ENCODE data around the gene KCNQ1. TPM values are rescaled to one million over a fixed set of nuclear protein-coding genes. Genes with fewer than 3 reads are reported as not detected.

The KCNQ1 gene
- total RNA-seq, 1 experiment from 2014 or later, result 10.7 TPM

- TF ChIP-seq CEBPB (IDR thresholded peaks at IDR 0.05; ENCODE audit: low read depth) (no peak), ZNF274 (IDR thresholded peaks at IDR 0.05; ENCODE audit: low read depth, low read length) (no peak), POLR2AphosphoS5 (IDR thresholded peaks at IDR 0.05; ENCODE audit: low read depth, low read length) (no peak)
These were observed 434.0 kb downstream of the KCNQ1 start (continued) for GRCh38 chr11:2878782-2879181.

- intact Hi-C loops (cut with micrococcal nuclease), result no loop called here
- H3K27me3 ChIP-seq (ENCODE audit: insufficient read depth, low read length), result no peaks in the 10 kb centered on the region
- H3K27ac ChIP-seq (ENCODE audit: low read depth, low read length), result no peak overlapping the region
- ChIA-PET RAD21 (ENCODE audit: low non-redundant PET in 1 of 2, low total read pairs in 2 of 2, uncharacterized antibody in 2 of 2, unreplicated experiment in 2 of 2) (no interaction called here), CTCF (interaction anchor here (0.9 to 13.7 kb wide), 2 partner anchors 22 to 348 kb away, joined by 3 to 337 read pairs; a partner anchor contains a TSS), POLR2A (no interaction called here)
- DNase-seq (ENCODE audit: low read depth, low spot score), result no peak
- peaks cover 0 to 8% of the 10 kb centered on the region in 2 experiments; a peak in 1 of 4 replicates for H3K9me3 ChIP-seq (ENCODE audit: control insufficient read depth in 1 of 2, insufficient read depth in 1 of 2, low read depth in 1 of 2, low read length in 2 of 2)
- TF ChIP-seq ELF1 (IDR thresholded peaks at IDR 0.05; ENCODE audit: borderline replicate concordance, low read depth), result no peak
- no peaks in the 10 kb centered on the region for H3K36me3 ChIP-seq (ENCODE audit: control insufficient read depth in 1 of 2, insufficient read depth in 2 of 2, low read length in 2 of 2)
- no peak for ATAC-seq
- H3K4me2 ChIP-seq (ENCODE audit: low read length), result no peak overlapping the region
- H3K9me2 ChIP-seq (ENCODE audit: insufficient read depth), result no peaks in the 10 kb centered on the region
- H3K4me1 ChIP-seq (ENCODE audit: control insufficient read depth in 1 of 2, insufficient read depth in 2 of 2, low read length in 2 of 2), result peaks cover 0 to 21% of the 10 kb centered on the region in 2 experiments; a peak in 2 of 4 replicates
- H3K9ac ChIP-seq (ENCODE audit: low read length), result no peak overlapping the region
- H2AFZ ChIP-seq (ENCODE audit: low read depth, low read length, poor library complexity, severe bottlenecking), result no peak overlapping the region
- no peaks in the 10 kb centered on the region for H4K20me1 ChIP-seq (ENCODE audit: insufficient read depth)
- no TSS peak for BruUV-seq (replicated peaks)
- H3K4me3 ChIP-seq (replicated peaks in 1 of 2; ENCODE audit: low read depth in 1 of 2, low read length in 2 of 2), result no peak overlapping the region
- no peaks in the 10 kb centered on the region for H3K79me2 ChIP-seq (ENCODE audit: insufficient read depth, low read length)
These were observed 435.8 kb downstream of the KCNQ1 start for GRCh38 chr11:2880646-2881045.

- no peak overlapping the region for H3K4me3 ChIP-seq (replicated peaks in 1 of 2; ENCODE audit: low read depth in 1 of 2, low read length in 2 of 2)
- H3K4me1 ChIP-seq (ENCODE audit: control insufficient read depth in 1 of 2, insufficient read depth in 2 of 2, low read length in 2 of 2), result peaks cover 0 to 23% of the 10 kb centered on the region in 2 experiments; a peak in 2 of 4 replicates
- no peak overlapping the region for H3K9ac ChIP-seq (ENCODE audit: low read length)
- H3K79me2 ChIP-seq (ENCODE audit: insufficient read depth, low read length), result no peaks in the 10 kb centered on the region
- H2AFZ ChIP-seq (ENCODE audit: low read depth, low read length, poor library complexity, severe bottlenecking), result no peak overlapping the region
- peaks cover 0 to 8% of the 10 kb centered on the region in 2 experiments; a peak in 1 of 4 replicates for H3K9me3 ChIP-seq (ENCODE audit: control insufficient read depth in 1 of 2, insufficient read depth in 1 of 2, low read depth in 1 of 2, low read length in 2 of 2)
- H3K4me2 ChIP-seq (ENCODE audit: low read length), result no peak overlapping the region
- RAD21 ChIA-PET (ENCODE audit: low non-redundant PET in 1 of 2, low total read pairs in 2 of 2, uncharacterized antibody in 2 of 2, unreplicated experiment in 2 of 2), result no interaction called here
- BruUV-seq (replicated peaks), result no TSS peak
- H3K27me3 ChIP-seq (ENCODE audit: insufficient read depth, low read length), result no peaks in the 10 kb centered on the region
- no peaks in the 10 kb centered on the region for H3K36me3 ChIP-seq (ENCODE audit: control insufficient read depth in 1 of 2, insufficient read depth in 2 of 2, low read length in 2 of 2)
- intact Hi-C loops (cut with micrococcal nuclease), result no loop called here
- POLR2A ChIA-PET, result no interaction called here
- no peaks in the 10 kb centered on the region for H3K9me2 ChIP-seq (ENCODE audit: insufficient read depth)
- DNase-seq (ENCODE audit: low read depth, low spot score) (no peak), ATAC-seq (no peak)
- no peaks in the 10 kb centered on the region for H4K20me1 ChIP-seq (ENCODE audit: insufficient read depth)
- no peak overlapping the region for H3K27ac ChIP-seq (ENCODE audit: low read depth, low read length)
- CTCF ChIA-PET, result interaction anchor here (0.9 to 13.7 kb wide), 2 partner anchors 21 to 348 kb away, joined by 3 to 337 read pairs; a partner anchor contains a TSS
- TF ChIP-seq REST (IDR thresholded peaks at IDR 0.05; ENCODE audit: low read depth) (no peak), SRF (IDR thresholded peaks at IDR 0.05; ENCODE audit: low read depth) (no peak), ELF1 (IDR thresholded peaks at IDR 0.05; ENCODE audit: borderline replicate concordance, low read depth) (no peak), CEBPB (IDR thresholded peaks at IDR 0.05; ENCODE audit: low read depth) (no peak), CBX3 (IDR thresholded peaks at IDR 0.05; ENCODE audit: low read depth) (no peak), RAD21 (IDR thresholded peaks at IDR 0.05; ENCODE audit: low read depth) (no peak), SP1 (IDR thresholded peaks at IDR 0.05; ENCODE audit: low read depth) (no peak), ZBTB33 (IDR thresholded peaks at IDR 0.05; ENCODE audit: extremely low read depth, insufficient replicate concordance, low read length) (no peak)
These were observed 436.5 kb downstream of the KCNQ1 start for GRCh38 chr11:2881076-2881980.
